ENCODE results near the gene C1orf74. TPM values are rescaled to one million over a fixed set of nuclear protein-coding genes. Genes with fewer than 3 reads are reported as not detected.

The C1orf74 gene
- total RNA-seq, 2 donors from 2014 or later = 2.2 to 2.9 TPM

GRCh38 chr1:209733409-209734192, 50.8 kb downstream of the C1orf74 start:
- intact Hi-C loops (cut with DNase I) = no loop called here
- no peak overlapping the region for H3K27ac ChIP-seq

GRCh38 chr1:209732725-209733124, 51.6 kb downstream of the C1orf74 start:
- H3K36me3 ChIP-seq = no peaks in the 10 kb centered on the region
- H3K4me1 ChIP-seq = no peaks in the 10 kb centered on the region
- H3K4me3 ChIP-seq = no peak overlapping the region
- DNase-seq = no peak
- no peaks in the 10 kb centered on the region for H3K9me3 ChIP-seq
- no peak overlapping the region for H3K9ac ChIP-seq (ENCODE audit: low read depth in 2 of 2, low read length in 2 of 2)
- no peaks in the 10 kb centered on the region for H3K27me3 ChIP-seq
- intact Hi-C loops (cut with DNase I) = no loop called here
- H3K27ac ChIP-seq = no peak overlapping the region
- no peak for TF ChIP-seq CTCF (IDR thresholded peaks at IDR 0.05)

More at GRCh38 chr1:209733409-209734192, 50.8 kb downstream of the C1orf74 start:
- no peak for DNase-seq
- no peaks in the 10 kb centered on the region for H3K27me3 ChIP-seq
- no peak overlapping the region for H3K9ac ChIP-seq (ENCODE audit: low read depth in 2 of 2, low read length in 2 of 2)
- H3K4me3 ChIP-seq = no peak overlapping the region
- no peaks in the 10 kb centered on the region for H3K36me3 ChIP-seq
- no peak for TF ChIP-seq CTCF (IDR thresholded peaks at IDR 0.05)
- no peaks in the 10 kb centered on the region for H3K9me3 ChIP-seq
- no peaks in the 10 kb centered on the region for H3K4me1 ChIP-seq

- TF ChIP-seq CTCF (IDR thresholded peaks at IDR 0.05) = no peak
- no peaks in the 10 kb centered on the region for H3K27me3 ChIP-seq
- H3K9ac ChIP-seq (ENCODE audit: low read depth in 2 of 2, low read length in 2 of 2) = no peak overlapping the region
- no peak overlapping the region for H3K4me3 ChIP-seq
- intact Hi-C loops (cut with DNase I) = no loop called here
- H3K4me1 ChIP-seq = no peaks in the 10 kb centered on the region
- DNase-seq = no peak
- no peaks in the 10 kb centered on the region for H3K9me3 ChIP-seq
- H3K27ac ChIP-seq = no peak overlapping the region
- H3K36me3 ChIP-seq = no peaks in the 10 kb centered on the region
These were observed 54.9 kb downstream of the C1orf74 start for GRCh38 chr1:209729436-209729835.

Other genes with a start within 250 kb of the C1orf74 start
- gene CAMK1G, start 200.8 kb downstream of the C1orf74 start, total RNA-seq = under 1 TPM in 1 of 2 donors, not detected in 1; 0.21 TPM
- 100 to 1,000 TPM in 1 of 2 donors, 10 to 100 TPM in 1; 92.5 to 110 TPM for gene LAMB3, start 132.1 kb downstream of the C1orf74 start, total RNA-seq
- 10 to 100 TPM; 24.3 to 24.7 TPM for gene G0S2, start 109.1 kb downstream of the C1orf74 start, total RNA-seq
- gene HSD11B1, start 79.7 kb downstream of the C1orf74 start, total RNA-seq = under 1 TPM; 0.48 to 0.59 TPM
- 1 to 10 TPM; 2.0 to 3.2 TPM for gene TRAF3IP3, start 28.5 kb downstream of the C1orf74 start, total RNA-seq
- 100 to 1,000 TPM in 1 of 2 donors, 10 to 100 TPM in 1; 87.5 to 133 TPM for gene IRF6, start 21.6 kb upstream of the C1orf74 start, total RNA-seq
- gene UTP25, start 43.4 kb upstream of the C1orf74 start, total RNA-seq = 1 to 10 TPM; 5.2 to 6.4 TPM
- under 1 TPM; 0.03 to 0.07 TPM for gene SYT14, start 153.7 kb upstream of the C1orf74 start, total RNA-seq

Data from colonic mucosa (tissue), 4 donors.